ENCODE data around the gene DPH1.

Gene DPH1

DNA sequence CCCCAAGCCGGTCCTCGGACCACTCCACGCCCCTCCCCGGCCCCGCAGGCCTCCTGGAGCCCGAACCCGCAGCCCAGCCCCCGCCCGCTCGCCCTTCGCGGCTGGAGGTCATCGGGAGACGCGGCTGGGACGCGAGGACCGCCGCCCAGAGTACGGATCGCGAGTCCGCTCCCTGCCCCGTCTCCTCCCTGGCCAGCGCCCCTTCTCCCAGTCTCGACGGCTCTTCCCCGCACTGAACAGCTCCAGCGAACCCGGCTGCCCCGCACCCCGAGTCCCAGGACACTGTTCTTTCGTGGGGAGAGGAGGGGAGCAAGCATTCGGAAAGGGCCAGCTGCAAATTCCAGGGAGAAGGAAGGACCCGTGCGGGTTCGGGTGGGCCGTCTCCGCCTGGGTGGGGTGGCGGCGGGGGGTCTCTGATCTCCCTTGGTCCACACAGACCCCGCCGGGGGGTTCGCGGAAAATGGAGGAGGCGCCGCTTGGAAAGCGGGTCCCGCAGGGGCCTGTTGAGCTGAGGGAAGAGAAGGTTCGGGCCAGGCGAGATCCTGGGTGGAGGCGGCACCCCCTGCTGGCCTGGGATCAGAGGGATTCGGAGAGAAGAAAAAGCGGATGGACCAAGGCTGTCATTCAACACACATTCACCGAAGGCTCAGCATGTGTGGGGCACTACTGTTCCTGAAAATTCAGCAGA, 4.2 kb upstream of the DPH1 start:
- no peak overlapping the region for H4K5ac ChIP-seq (ENCODE audit: low read length)
- H3K27me3 ChIP-seq (ENCODE audit: insufficient read depth, low read length, poor library complexity) = peaks cover 18% of the 10 kb centered on the region
- no peaks in the 10 kb centered on the region for H3K36me3 ChIP-seq (ENCODE audit: control insufficient read depth, insufficient read depth, low read length)
- no peak overlapping the region for H4K8ac ChIP-seq (ENCODE audit: low read depth, low read length)
- H3K27ac ChIP-seq (ENCODE audit: low read depth, low read length) = no peak overlapping the region
- no peak overlapping the region for H2AK5ac ChIP-seq (ENCODE audit: low read length)
- H3K4me2 ChIP-seq (ENCODE audit: low read length) = peak overlapping the region; percentile 16
- H3K4ac ChIP-seq (ENCODE audit: low read depth, low read length) = no peak overlapping the region
- H3K4me1 ChIP-seq (ENCODE audit: control insufficient read depth, low read depth, low read length) = no peaks in the 10 kb centered on the region
- no peak overlapping the region for H2BK5ac ChIP-seq (ENCODE audit: low read length)
- H3K4me3 ChIP-seq (ENCODE audit: low read length) = no peak overlapping the region
- H3K79me1 ChIP-seq (ENCODE audit: low read length) = no peaks in the 10 kb centered on the region
- no peaks in the 10 kb centered on the region for H3K79me2 ChIP-seq (ENCODE audit: control insufficient read depth, insufficient read depth, low read length)
- H3K18ac ChIP-seq (ENCODE audit: low read length) = no peak overlapping the region
- H3K56ac ChIP-seq (ENCODE audit: low read length) = peak overlapping the region; percentile 9
- no peak overlapping the region for H3K9ac ChIP-seq (ENCODE audit: low read length)
- no CpG with 5 or more reads among the region's 55 CpGs for WGBS (ENCODE audit: extremely low coverage, insufficient coverage, low lambda C conversion rate)
- peak; percentile 70 for DNase-seq
- H2BK120ac ChIP-seq (ENCODE audit: low read depth, low read length) = no peak overlapping the region
- no peak overlapping the region for H2BK15ac ChIP-seq (replicated peaks; ENCODE audit: low read depth)
- no peak overlapping the region for H3K23ac ChIP-seq (ENCODE audit: low read length)

DNA sequence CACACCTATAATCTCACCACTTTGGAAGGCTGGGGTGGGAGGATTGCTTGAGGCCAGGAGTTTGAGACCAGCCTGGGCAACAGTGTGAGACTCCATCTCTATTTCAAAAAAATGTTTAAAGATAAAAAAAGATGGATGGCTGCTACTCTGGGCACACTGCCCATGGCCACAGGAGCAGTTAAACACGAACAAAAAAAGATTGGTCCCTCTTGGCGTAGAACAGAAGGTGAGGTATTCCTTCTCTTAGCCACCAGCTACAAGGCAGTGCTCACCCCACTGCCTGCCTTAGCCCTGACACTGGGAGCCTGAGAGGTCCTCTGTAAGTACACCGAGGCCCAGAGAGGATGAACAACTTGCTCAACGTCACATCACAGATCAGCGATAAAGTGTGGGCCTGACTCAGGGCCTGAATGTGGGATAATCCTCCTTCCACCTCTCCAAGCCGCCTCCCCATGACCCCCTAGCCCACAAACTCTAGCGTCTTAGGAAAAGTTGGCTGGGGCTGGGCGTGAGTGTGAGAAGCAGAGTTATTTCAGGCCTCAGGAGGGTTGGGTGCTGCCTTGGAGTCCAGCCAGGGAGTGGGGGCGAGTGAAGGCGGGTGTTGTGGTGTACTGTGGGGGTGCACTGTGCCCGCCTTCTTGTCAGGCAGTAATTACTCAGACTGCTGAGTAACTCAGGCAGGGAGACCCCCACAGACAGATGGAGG, 2.3 kb upstream of the DPH1 start:
- Histone ChIP-seq H3K4me2 (ENCODE audit: low read length) (no peak overlapping the region), H3K27ac (ENCODE audit: low read depth, low read length) (no peak overlapping the region), H3K23ac (ENCODE audit: low read length) (no peak overlapping the region)

DNA sequence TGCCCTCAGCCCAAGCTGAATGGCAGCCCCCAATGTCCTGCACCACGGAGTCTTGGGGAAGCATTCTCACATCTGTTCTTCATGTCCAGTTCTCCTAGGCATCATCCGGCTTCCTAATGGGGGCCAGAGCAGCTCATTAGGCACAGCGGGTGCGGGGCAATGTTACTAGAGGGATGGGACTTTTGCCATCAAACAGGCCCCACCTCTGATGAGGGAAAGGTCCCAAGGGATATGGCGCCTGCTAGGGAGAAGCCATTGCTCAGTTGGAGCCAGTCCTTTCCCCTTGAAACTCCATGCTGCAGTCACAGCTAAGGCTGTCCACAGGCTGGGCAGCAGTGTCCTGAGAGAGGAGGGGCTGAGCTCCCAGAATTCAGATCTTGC, 1.7 kb upstream of the DPH1 start:
- H2BK15ac ChIP-seq (replicated peaks; ENCODE audit: low read depth) = no peak overlapping the region
- H3K4me2 ChIP-seq (ENCODE audit: low read length) = no peak overlapping the region
- no peak overlapping the region for H4K8ac ChIP-seq (ENCODE audit: low read depth, low read length)
- H2BK5ac ChIP-seq (ENCODE audit: low read length) = no peak overlapping the region
- no peak overlapping the region for H3K4ac ChIP-seq (ENCODE audit: low read depth, low read length)
- H3K56ac ChIP-seq (ENCODE audit: low read length) = no peak overlapping the region
- H4K5ac ChIP-seq (ENCODE audit: low read length) = no peak overlapping the region
- H3K36me3 ChIP-seq (ENCODE audit: control insufficient read depth, insufficient read depth, low read length) = no peaks in the 10 kb centered on the region
- H3K9ac ChIP-seq (ENCODE audit: low read length) = no peak overlapping the region
- WGBS (ENCODE audit: extremely low coverage, insufficient coverage, low lambda C conversion rate) = no CpG with 5 or more reads among the region's 5 CpGs
- no peak overlapping the region for H3K23ac ChIP-seq (ENCODE audit: low read length)
- peaks cover 2% of the 10 kb centered on the region for H3K79me1 ChIP-seq (ENCODE audit: low read length)
- H3K79me2 ChIP-seq (ENCODE audit: control insufficient read depth, insufficient read depth, low read length) = no peaks in the 10 kb centered on the region
- DNase-seq = no peak
- no peak overlapping the region for H3K27ac ChIP-seq (ENCODE audit: low read depth, low read length)
- H3K27me3 ChIP-seq (ENCODE audit: insufficient read depth, low read length, poor library complexity) = peaks cover 18% of the 10 kb centered on the region
- H2BK120ac ChIP-seq (ENCODE audit: low read depth, low read length) = no peak overlapping the region
- no peak overlapping the region for H3K18ac ChIP-seq (ENCODE audit: low read length)
- H3K4me3 ChIP-seq (ENCODE audit: low read length) = no peak overlapping the region
- no peak overlapping the region for H2AK5ac ChIP-seq (ENCODE audit: low read length)
- H3K4me1 ChIP-seq (ENCODE audit: control insufficient read depth, low read depth, low read length) = no peaks in the 10 kb centered on the region

More for the DNA sequence above, 2.3 kb upstream of the DPH1 start:
- Histone ChIP-seq H3K79me1 (ENCODE audit: low read length) (peaks cover 2% of the 10 kb centered on the region), H3K36me3 (ENCODE audit: control insufficient read depth, insufficient read depth, low read length) (no peaks in the 10 kb centered on the region), H3K79me2 (ENCODE audit: control insufficient read depth, insufficient read depth, low read length) (no peaks in the 10 kb centered on the region), H3K4ac (ENCODE audit: low read depth, low read length) (no peak overlapping the region), H3K18ac (ENCODE audit: low read length) (no peak overlapping the region), H3K4me3 (ENCODE audit: low read length) (no peak overlapping the region), H3K56ac (ENCODE audit: low read length) (no peak overlapping the region), H2BK15ac (replicated peaks; ENCODE audit: low read depth) (no peak overlapping the region), H4K8ac (ENCODE audit: low read depth, low read length) (no peak overlapping the region), H2BK5ac (ENCODE audit: low read length) (no peak overlapping the region), H3K27me3 (ENCODE audit: insufficient read depth, low read length, poor library complexity) (peaks cover 18% of the 10 kb centered on the region), H3K4me1 (ENCODE audit: control insufficient read depth, low read depth, low read length) (no peaks in the 10 kb centered on the region), H2BK120ac (ENCODE audit: low read depth, low read length) (no peak overlapping the region), H3K9ac (ENCODE audit: low read length) (no peak overlapping the region), H4K5ac (ENCODE audit: low read length) (no peak overlapping the region), H2AK5ac (ENCODE audit: low read length) (no peak overlapping the region)
- no peak for DNase-seq
- no CpG with 5 or more reads among the region's 11 CpGs for WGBS (ENCODE audit: extremely low coverage, insufficient coverage, low lambda C conversion rate)

DNA sequence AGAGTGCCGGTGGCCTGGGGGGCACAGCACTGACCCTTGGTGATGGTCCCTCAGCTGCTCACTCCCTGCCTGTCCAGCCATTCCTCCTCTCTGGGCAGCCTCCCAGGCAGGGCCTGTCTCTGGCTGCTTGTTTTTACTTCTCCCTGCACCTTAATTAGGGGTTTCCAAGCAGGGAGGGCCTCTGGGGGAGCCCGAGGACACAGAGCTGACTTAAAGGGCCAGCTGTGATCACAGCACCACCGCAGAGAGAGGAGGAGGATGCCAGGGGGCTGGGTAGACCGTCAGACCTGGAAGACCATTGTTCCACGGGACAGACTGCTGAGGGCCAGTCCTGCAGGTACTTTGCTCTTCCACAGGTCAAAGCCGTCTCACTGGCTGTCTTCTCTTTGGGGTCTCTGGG, 1.2 kb upstream of the DPH1 start:
- H3K27me3 ChIP-seq (ENCODE audit: insufficient read depth, low read length, poor library complexity) = peaks cover 17% of the 10 kb centered on the region

DNA sequence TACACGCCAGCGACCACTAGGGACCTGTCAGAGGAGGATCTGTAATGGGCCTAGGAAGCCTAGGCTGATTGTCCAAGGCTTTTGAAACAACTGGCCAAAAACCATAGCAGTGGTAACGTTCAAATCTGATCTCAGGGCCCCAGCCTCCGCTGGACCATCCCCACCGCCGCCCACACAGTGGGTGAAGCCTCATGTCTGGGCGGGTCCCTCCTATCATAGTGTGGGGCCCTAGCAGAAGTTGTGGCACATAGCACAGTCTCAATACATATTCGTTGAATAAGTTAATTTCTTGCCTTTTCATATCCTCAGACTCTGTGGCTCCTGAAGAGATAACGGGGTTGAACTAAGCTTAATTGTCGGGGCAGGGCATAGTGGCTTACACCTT, 818 bp downstream of the DPH1 start:
- H2BK120ac ChIP-seq (ENCODE audit: low read depth, low read length) = no peak overlapping the region
- peak overlapping the region; percentile 16 for H3K9ac ChIP-seq (ENCODE audit: low read length)
- no peaks in the 10 kb centered on the region for H3K36me3 ChIP-seq (ENCODE audit: control insufficient read depth, insufficient read depth, low read length)
- H2AK5ac ChIP-seq (ENCODE audit: low read length) = no peak overlapping the region
- no peak overlapping the region for H3K4me3 ChIP-seq (ENCODE audit: low read length)
- H3K56ac ChIP-seq (ENCODE audit: low read length) = peak overlapping the region; percentile 67
- no peak overlapping the region for H2BK15ac ChIP-seq (replicated peaks; ENCODE audit: low read depth)
- no peak overlapping the region for H2BK5ac ChIP-seq (ENCODE audit: low read length)
- H3K23ac ChIP-seq (ENCODE audit: low read length) = no peak overlapping the region
- no peak overlapping the region for H3K18ac ChIP-seq (ENCODE audit: low read length)
- H3K4me2 ChIP-seq (ENCODE audit: low read length) = peak overlapping the region; percentile 97
- no CpG with 5 or more reads among the region's 10 CpGs for WGBS (ENCODE audit: extremely low coverage, insufficient coverage, low lambda C conversion rate)
- peaks cover 2% of the 10 kb centered on the region for H3K79me1 ChIP-seq (ENCODE audit: low read length)
- H3K27me3 ChIP-seq (ENCODE audit: insufficient read depth, low read length, poor library complexity) = peaks cover 5% of the 10 kb centered on the region
- H4K5ac ChIP-seq (ENCODE audit: low read length) = no peak overlapping the region
- DNase-seq = no peak
- H3K79me2 ChIP-seq (ENCODE audit: control insufficient read depth, insufficient read depth, low read length) = no peaks in the 10 kb centered on the region
- no peak overlapping the region for H3K27ac ChIP-seq (ENCODE audit: low read depth, low read length)
- no peak overlapping the region for H3K4ac ChIP-seq (ENCODE audit: low read depth, low read length)
- H3K4me1 ChIP-seq (ENCODE audit: control insufficient read depth, low read depth, low read length) = no peaks in the 10 kb centered on the region
- no peak overlapping the region for H4K8ac ChIP-seq (ENCODE audit: low read depth, low read length)

More for the DNA sequence above, 1.2 kb upstream of the DPH1 start:
- no peak overlapping the region for H3K4me2 ChIP-seq (ENCODE audit: low read length)
- no peak overlapping the region for H2BK15ac ChIP-seq (replicated peaks; ENCODE audit: low read depth)
- no peaks in the 10 kb centered on the region for H3K36me3 ChIP-seq (ENCODE audit: control insufficient read depth, insufficient read depth, low read length)
- no peak overlapping the region for H2AK5ac ChIP-seq (ENCODE audit: low read length)
- H3K4me3 ChIP-seq (ENCODE audit: low read length) = no peak overlapping the region
- no peak overlapping the region for H4K5ac ChIP-seq (ENCODE audit: low read length)
- H2BK120ac ChIP-seq (ENCODE audit: low read depth, low read length) = no peak overlapping the region
- H3K23ac ChIP-seq (ENCODE audit: low read length) = no peak overlapping the region
- H3K56ac ChIP-seq (ENCODE audit: low read length) = peak overlapping the region; percentile 2
- H3K79me1 ChIP-seq (ENCODE audit: low read length) = peaks cover 2% of the 10 kb centered on the region
- H3K27ac ChIP-seq (ENCODE audit: low read depth, low read length) = no peak overlapping the region
- H3K9ac ChIP-seq (ENCODE audit: low read length) = no peak overlapping the region
- H3K79me2 ChIP-seq (ENCODE audit: control insufficient read depth, insufficient read depth, low read length) = no peaks in the 10 kb centered on the region
- no peak overlapping the region for H2BK5ac ChIP-seq (ENCODE audit: low read length)
- H3K4me1 ChIP-seq (ENCODE audit: control insufficient read depth, low read depth, low read length) = no peaks in the 10 kb centered on the region
- H3K18ac ChIP-seq (ENCODE audit: low read length) = no peak overlapping the region
- peak; percentile 12 for DNase-seq
- H4K8ac ChIP-seq (ENCODE audit: low read depth, low read length) = no peak overlapping the region
- H3K4ac ChIP-seq (ENCODE audit: low read depth, low read length) = no peak overlapping the region
- WGBS (ENCODE audit: extremely low coverage, insufficient coverage, low lambda C conversion rate) = no CpG with 5 or more reads among the region's 6 CpGs
